CD4-positive, alpha-beta T cell treated with Interleukin-15 for 1 hour (primary cell): ENCODE results near the gene MS4A6E.
A peak's percentile ranks its signal among the peaks of the same experiment; 100 is the strongest.

Experiments used
- DNase-seq: peaks from one replicate; pipeline ENCODE4 v3.0.0-alpha.2; 2020

The MS4A6E gene

GRCh38 chr11:60377401-60378136, 50.5 kb downstream of the MS4A6E start:
- DNase-seq, result peak; percentile 71

DNA sequence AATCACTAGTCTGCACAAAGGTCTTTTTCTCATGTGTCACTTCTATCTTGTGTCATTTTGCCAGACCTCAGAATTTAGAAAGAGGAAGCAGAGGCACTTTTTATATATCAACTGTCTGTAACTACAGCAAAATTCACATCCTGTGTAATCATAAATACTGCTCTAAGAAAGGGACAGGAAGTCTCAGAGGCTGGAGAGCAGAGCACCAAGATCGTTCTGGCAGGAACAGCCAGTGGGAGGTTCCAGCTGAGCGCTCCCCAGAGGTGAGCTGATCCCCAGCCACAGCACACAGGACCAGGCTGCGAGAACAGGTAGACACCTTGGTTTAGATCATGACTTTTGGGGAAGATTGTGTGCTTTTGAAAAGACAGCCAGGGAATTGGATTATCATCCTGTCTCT, 51.3 kb downstream of the MS4A6E start, which contains the start of gene MS4A7:
Gene MS4A7, plus strand, starts transcription at position 179 of the 400 bp plus-strand sequence. CDS start 4,610 bp downstream, outside the sequence.
- DNase-seq, result peak; percentile 71

GRCh38 chr11:60389279-60389910, 62.3 kb downstream of the MS4A6E start:
- peak; percentile 74 for DNase-seq

DNA sequence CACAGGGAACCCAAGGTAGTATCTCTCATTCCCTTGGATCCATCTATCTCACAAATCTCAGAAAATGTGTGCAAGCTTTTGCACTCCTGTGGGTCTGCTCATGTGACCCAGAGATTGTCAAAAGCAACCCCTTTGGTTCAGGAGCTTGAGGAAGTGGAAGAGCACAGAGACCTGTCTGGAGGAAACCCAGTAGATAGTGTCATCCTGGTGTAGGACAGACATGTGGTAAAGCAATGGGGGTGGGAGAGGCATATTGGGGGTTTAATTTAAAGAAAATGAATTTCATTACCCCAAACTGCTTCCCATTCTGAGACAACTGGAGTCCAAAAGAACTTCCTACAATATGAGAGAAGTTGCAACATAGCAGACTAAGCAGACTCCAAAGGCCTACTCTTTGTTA, 63.4 kb downstream of the MS4A6E start:
- no peak for DNase-seq
